GM19240 (cell line): ENCODE measurements around the gene TMC3.
"Not testable (repeated sequence)": the region's sequence is repeated elsewhere in the genome, so short reads cannot be mapped to it uniquely, and the experiment has no call there.

Experiments used
- DNase-seq: peaks from one replicate; pipeline ENCODE4 v3.0.0; 2011; ENCODE audit warnings: low spot score; ENCODE audit not compliant: insufficient read length

Gene TMC3

DNA sequence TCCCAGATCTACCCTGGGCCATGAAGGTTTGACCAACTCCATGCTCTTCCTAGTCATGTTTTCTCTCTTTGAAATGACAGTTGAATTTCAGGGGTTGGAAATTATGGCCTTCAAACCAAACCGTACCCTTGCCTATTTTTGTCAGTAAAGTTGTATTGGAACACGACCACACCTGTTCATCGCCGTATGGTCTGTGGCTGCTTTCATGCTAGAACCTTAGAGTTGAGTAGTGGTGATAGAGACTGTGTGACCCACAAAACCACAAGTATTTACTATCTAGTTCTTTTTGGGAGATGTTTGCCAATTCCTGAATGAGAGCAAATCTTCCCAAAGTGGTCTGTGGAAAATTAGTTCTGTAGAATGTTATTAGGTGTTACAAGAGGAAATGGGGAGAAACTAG, 26.1 kb downstream of the TMC3 start:
- no peak for DNase-seq

- DNase-seq, result no peak
Observed at GRCh38 chr15:81346611-81347010, 27.4 kb downstream of the TMC3 start.

GRCh38 chr15:81343371-81343770, 30.6 kb downstream of the TMC3 start:
- DNase-seq, result no peak

DNA sequence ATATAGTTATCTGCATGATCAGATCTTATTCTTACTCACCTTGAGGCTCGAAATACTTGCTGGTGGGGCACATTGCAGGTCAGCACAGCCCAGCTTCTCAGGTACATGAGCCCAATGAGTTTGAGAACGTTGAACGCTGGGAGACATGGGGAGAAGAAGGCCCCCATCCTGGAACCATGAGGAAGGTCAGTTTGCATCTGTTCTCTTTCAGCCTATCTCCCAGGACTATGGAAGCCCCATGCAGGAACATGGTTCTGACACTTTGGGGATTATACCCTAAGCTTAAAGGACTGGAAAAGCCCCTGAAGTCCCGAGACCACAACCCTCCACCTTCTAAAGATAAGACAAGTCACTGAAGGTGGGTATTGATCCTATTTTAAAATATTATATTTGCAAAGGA, 32.7 kb downstream of the TMC3 start:
- DNase-seq, result no peak

GRCh38 chr15:81339851-81340250, 34.2 kb downstream of the TMC3 start:
- DNase-seq, result no peak

GRCh38 chr15:81339321-81339720, 34.7 kb downstream of the TMC3 start:
- DNase-seq, result no peak

DNA sequence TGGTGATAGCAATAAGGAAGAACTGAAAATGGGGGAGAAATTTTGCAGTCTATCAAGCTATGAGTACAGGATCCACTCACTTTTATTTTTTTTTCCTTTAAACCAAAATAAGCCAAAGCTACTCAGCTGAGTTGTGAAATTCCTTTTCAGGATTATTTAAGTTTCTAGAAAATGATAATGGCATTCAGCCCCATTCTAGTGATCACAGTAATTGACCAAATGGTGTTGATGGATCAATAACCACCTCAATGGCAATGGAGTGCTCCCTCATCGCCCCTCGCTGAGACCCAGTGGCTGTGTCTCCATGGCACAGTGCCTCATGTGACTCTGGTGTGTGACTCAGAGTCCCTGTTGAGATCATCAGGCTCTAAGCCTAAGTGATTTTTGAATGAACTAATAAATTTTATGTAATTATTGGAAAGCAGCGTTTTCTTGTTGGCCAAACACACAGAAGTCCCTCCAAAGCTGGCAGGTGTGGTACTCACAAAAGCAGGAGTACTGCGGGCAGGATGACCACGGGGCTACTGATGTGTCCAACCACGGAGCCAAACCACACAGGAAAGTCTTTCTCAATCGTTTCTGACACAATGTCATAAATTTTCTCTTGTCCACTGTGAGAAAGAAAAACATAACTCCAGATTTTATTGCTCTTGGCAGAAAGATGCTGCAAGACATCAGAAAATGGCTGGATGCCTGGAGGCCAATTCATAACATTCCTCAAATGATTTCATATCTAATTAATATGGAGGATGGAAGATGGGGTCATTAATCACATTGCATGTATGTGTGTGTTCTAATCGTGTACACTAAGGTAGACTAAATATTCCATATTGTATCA, 35.6 kb downstream of the TMC3 start:
- DNase-seq, result no peak

GRCh38 chr15:81337713-81338157, 36.3 kb downstream of the TMC3 start:
- DNase-seq, result no peak

DNA sequence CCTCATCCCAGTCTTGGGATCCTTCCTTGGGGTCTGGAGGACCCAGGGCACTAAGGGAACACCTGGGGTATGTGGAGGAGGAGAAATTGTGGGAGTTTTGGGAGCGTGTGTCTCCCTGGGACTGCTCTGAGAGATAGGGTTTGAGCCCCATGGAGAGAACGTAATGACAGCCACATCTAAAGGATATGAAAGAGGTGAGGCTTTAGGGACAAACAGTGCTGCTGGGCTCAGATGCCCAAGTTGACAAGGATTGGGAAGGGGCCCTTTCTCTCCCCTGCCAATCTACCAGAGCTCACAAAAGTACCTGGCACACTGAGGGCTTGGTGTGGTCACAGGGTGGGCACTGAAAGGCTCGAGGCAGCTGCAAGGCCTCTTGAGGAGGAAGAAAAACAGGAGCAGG, 36.8 kb downstream of the TMC3 start:
- DNase-seq, result no peak

DNA sequence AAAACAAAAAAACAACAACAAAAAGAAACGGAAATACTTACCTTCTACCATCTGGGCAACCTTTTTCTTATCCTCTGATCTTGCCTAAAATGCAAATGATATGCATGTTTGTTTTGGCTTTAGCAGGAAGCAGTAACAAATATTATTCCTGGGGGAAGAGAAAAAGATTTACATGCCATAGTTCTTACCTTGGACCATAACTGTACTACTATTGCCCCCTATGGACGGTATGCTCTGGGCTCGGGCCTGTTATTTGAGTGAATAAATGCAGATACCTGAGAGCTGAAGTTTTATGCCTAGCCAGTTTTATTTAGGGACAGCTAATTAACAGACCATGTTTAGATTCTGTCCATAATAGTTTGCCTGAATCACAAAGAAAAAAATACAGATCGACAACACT, 37.4 kb downstream of the TMC3 start:
- no peak for DNase-seq

GRCh38 chr15:81335631-81336030, 38.4 kb downstream of the TMC3 start:
- no peak for DNase-seq

DNA sequence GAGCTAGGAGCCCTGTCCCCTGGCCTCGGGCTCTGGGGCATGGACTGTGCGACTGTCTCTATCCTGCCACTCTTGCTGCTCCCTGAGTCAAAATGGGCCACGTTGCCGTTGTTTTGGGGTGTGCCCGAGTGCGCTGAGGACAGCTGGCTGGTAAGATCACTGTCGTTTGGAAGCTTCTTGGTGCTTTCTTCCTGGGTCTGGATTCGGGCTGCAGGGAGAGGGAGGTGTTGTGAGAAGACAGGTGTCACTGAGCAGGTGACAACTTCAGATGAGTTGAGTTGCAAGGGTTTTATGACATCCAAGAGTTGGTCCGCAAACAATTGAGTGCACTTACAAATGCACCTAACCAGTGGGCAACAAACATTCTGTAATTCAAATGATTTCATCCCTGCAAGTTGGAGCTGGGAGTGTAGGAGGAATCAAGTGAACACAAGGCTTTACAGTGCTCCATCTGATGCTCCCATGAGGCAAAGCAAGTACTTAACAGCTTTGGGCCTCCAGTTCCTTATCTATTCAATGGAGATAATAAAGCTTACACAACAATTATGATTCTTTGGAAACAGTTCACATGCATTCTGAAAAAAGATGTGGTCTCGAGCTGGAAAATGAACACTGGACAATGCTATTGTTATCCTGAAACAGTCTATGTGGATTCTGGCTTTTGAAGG, 39.1 kb downstream of the TMC3 start:
- no peak for DNase-seq

- no peak for DNase-seq
Observed at GRCh38 chr15:81333363-81333762, 40.6 kb downstream of the TMC3 start.

DNA sequence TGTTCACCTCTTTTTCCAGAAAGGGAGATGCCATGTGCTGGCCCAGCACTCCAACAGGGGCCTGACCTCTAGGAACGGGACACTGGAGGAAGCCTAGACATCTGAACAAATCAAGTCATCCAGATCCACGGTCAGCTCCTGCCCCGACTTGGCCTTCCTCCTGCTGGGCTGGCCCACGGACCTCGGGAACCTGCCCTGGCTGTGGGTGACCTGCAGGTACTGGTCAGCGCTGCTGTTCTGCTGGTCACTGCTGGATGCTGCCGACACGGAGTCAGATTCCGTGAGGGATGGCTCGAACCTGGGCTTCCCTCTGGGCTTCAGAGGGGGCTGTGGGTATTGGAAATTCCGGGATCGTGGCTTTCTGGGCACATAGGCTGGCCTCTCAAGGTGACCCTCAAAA, 41.7 kb downstream of the TMC3 start:
- no peak for DNase-seq

DNA sequence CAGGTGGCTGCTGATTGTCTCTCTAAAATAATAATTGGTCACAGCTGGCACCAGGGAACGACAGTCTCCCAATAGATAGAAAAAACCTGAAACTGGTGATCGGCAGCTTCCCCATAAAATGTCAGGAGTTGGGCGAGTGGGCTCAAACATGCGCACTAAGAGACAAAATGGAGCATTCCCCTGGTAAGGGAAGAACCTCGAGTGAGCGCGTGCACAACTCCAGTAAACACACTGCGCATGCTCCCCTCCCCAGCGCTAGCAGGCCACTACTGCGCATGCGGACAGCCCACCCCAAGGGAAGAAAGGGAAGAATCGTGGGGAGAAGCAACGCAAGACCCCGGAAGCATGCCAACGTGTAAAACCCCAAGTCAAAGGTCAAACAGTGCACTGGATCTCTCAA, 42.4 kb downstream of the TMC3 start:
- no peak for DNase-seq

DNA sequence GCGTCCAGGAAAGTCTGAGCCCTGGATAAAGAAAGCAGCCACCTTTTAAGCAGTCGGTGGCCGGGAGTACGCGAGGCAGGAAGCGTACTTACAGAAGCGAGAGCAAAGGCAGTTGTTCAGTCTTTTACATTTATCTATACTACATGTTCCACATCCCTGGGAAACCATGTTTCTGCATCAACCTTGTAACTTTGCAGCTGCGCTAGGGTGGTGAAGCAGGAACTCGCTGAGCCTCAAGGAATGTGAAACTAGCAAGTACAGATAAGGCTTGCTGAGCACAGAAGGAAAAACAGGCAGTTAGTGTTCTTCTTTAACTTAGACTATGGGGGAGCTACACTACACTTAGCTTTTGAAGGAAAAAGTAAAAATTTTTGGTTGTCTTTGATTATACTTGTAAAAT, 42.9 kb downstream of the TMC3 start:
- not testable (repeated sequence) for DNase-seq

- no peak for DNase-seq
Observed at GRCh38 chr15:81330366-81331090, 43.5 kb downstream of the TMC3 start.

GRCh38 chr15:81329446-81329845, 44.6 kb downstream of the TMC3 start:
- no peak for DNase-seq

DNA sequence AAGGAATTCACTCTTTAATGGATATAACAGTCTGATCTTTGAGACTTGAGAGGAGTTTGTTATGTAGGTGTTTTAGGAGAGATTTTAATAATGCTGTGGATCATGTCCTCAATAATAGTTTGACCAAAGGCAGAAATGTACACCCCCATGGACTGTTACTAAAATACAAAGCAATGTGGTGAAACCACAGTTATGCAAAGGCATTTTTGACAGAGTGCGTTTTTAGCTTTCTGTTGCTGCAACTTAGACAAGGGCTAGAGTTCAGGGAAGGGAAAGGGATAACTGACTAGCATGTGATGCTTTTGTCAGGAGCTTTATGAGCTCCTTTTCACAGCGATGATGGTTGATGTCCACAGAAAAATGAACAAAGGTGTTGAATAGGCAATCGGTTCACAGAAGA, 46.5 kb downstream of the TMC3 start:
- DNase-seq, result no peak

DNA sequence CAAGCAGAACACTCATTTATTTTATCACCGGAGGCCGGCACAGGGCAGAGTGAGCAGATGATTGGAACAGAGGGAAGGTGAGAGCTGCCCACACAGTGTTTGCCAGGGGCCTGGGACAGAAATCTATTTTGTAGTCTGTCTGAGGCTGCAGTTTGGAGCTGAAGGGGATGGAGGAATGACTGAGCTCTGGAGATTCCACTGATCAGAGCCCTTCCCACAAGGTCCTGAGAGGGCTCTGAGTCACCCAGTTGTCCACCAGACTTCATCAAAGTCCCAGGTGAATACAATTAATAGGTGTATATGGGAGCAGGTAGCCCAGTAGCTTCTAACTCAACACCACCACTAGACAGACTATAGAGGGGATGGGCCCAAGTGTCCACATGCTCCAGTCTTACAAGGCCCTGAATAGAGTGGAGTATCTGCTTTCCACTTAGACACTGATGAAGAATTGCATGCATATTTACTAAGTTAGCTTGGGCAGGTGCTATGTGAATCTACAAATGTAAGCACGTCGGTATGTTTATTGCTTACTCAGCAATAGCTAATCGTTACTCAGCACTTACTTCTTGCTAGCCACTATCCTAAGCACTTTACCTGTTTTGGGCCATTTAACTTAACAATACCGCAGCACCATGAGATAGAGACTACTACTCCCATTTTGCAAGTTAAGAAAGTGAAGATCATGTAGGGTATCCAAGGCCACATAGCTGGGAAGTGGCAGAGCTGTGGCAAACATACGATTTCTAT, 47.4 kb downstream of the TMC3 start:
- no peak for DNase-seq
